Measurements from ENCODE around the gene HIRA.

HIRA gene

DNA sequence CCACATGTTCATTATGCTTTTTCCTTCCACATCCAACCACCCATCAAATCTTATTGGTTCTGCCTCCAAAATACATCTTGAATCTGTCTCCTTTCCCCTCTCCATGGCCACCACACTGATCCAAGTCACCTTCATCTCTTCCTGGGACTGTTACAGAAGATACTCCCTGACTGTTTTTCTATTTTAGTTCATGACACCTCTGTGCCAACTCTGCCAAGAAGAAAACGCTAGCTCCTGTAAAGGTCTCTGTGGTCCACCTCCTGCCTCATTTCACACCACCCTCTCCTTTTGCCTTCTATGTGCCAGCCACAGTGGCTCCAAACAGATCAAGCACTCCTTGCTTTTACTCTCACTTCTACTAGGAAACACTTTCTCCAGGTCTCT is 81.1 kb downstream of the HIRA start:
- no peak overlapping the region for H3K4me3 ChIP-seq (ENCODE audit: low read length)
- TF ChIP-seq, protein P1, sequence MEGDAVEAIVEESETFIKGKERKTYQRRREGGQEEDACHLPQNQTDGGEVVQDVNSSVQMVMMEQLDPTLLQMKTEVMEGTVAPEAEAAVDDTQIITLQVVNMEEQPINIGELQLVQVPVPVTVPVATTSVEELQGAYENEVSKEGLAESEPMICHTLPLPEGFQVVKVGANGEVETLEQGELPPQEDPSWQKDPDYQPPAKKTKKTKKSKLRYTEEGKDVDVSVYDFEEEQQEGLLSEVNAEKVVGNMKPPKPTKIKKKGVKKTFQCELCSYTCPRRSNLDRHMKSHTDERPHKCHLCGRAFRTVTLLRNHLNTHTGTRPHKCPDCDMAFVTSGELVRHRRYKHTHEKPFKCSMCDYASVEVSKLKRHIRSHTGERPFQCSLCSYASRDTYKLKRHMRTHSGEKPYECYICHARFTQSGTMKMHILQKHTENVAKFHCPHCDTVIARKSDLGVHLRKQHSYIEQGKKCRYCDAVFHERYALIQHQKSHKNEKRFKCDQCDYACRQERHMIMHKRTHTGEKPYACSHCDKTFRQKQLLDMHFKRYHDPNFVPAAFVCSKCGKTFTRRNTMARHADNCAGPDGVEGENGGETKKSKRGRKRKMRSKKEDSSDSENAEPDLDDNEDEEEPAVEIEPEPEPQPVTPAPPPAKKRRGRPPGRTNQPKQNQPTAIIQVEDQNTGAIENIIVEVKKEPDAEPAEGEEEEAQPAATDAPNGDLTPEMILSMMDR (conservative IDR thresholded peaks at IDR 0.05; ENCODE audit: low read depth, low read length) = no peak
- DNase-seq (ENCODE audit: low read depth) = no peak

DNA sequence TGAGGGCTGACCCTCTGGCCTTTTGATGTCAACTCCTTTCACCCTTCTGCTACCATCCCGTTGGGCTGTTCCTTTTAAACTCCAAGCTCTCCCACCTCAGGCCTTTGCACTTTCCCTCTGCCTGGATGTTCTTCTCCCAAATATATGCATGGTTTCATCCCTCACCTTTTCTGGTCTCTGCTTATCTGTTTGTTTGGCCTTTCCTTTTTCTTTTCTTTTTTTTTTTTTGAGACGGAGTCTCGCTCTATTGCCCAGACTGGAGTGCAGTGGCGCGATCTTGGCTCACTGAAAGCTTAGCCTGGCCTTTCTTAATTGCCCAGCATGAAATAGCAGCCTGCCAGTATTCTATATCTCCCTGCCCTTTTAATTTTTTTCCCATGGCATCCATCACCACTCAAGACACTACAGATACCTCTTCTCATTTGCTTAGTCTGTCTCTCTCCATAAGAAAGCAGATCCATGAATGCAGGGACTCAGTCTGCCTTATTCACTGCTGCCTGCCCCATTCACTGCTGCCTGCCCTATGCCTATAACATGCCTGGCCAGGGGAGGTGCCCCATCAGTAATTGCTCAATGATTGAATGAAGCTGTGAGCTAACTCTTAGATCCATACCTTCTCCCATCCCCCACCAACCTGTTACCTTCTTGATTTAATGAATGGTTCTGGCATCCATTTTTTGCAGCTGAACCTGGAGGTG is 81.6 kb downstream of the HIRA start:
- TF ChIP-seq, protein P1 (conservative IDR thresholded peaks at IDR 0.05; ENCODE audit: low read depth, low read length) = no peak
- H3K4me3 ChIP-seq (ENCODE audit: low read length) = no peak overlapping the region
- no peak for DNase-seq (ENCODE audit: low read depth)

DNA sequence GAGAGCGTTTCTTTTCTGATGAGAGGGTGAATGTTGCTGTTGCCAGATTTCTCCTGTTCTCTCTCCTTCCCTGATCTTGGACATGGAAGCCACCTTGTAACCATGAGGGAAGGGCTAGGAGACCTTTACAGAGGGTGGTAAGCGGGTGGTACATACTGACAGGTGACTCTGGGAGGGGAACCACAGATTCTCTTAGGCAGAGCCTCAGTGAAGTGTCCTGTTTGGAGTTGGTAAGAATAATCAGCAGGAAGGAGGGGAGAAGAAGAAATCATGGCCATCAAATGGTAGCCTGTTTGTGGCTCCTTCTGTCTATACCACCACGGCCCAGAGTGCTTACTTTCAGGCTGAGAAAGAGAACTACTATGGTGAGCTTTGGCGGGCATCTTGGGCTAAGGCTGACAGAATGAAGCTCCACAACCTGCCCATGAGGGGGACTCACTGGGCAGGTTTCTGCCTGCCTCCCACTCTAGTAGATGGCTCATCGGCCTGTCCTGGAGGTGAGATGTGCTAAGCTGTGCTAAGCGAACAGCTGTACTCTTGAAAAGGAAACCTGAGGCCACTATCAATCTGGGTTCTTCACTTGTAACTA is 84.8 kb downstream of the HIRA start:
- TF ChIP-seq, protein P1 (conservative IDR thresholded peaks at IDR 0.05; ENCODE audit: low read depth, low read length) = no peak
- H3K4me3 ChIP-seq (ENCODE audit: low read length) = no peak overlapping the region
- no peak for DNase-seq (ENCODE audit: low read depth)

DNA sequence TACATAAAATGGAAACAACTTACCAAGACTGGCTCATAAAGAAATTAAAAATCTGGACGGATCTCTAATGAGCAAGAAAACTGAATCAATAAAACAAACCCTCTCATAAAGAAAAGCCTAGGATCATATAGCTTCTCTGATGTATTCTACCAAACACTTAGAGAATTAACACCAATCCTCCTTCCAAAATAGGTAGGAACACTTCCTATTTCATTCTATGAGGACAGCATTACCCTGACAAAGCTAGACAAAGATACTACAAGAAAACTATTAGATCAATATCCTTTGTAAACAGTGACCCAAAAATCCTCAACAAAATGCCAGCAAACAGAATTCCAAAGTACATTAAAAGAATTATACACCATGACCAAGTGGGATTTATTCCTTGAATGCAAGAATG is 87.1 kb downstream of the HIRA start:
- no peak overlapping the region for H3K4me3 ChIP-seq (ENCODE audit: low read length)
- TF ChIP-seq, protein P1 (conservative IDR thresholded peaks at IDR 0.05; ENCODE audit: low read depth, low read length) = no peak

DNA sequence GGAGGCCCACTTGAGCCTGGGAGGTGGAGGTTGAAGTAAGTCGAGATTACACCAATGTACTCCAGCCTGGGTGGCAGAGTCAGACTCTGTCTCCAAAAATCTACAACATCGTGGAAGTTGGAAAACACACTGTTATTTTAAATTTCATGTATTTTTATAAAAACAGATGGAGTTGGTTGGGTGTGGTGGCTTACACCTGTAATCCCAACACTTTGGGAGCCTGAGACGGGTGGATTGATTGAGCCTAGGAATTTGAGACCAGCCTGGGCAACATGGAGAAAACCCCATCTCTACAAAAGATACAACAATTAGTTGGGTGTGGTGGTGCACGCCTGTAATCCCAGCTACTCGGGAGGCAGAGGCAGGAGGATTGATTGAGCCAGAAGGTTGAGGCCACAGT is 88.1 kb downstream of the HIRA start:
- TF ChIP-seq, protein P1 (conservative IDR thresholded peaks at IDR 0.05; ENCODE audit: low read depth, low read length) = no peak
- DNase-seq (ENCODE audit: low read depth) = no peak
- H3K4me3 ChIP-seq (ENCODE audit: low read length) = no peak overlapping the region

More for the DNA sequence above, 87.1 kb downstream of the HIRA start:
- no peak for DNase-seq (ENCODE audit: low read depth)

DNA sequence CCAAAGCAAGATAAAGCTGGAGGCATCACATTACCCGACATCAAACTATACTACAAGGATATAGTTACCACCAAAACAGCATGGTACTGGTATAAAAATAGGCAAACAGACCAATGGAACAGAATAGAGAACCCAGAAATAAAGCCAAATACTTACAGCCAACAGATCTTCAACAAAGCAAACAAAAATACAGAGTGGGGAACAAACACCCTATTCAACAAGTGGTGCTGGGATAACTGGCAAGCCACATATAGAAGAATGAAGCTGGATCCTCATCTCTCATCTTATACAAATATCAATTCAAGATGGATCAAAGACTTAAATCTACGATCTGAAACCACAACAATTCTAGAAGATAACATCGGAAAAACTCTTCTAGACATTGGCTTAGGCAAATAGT is 90.0 kb downstream of the HIRA start:
- TF ChIP-seq, protein P1 (conservative IDR thresholded peaks at IDR 0.05; ENCODE audit: low read depth, low read length) = no peak
- no peak for DNase-seq (ENCODE audit: low read depth)
- no peak overlapping the region for H3K4me3 ChIP-seq (ENCODE audit: low read length)

DNA sequence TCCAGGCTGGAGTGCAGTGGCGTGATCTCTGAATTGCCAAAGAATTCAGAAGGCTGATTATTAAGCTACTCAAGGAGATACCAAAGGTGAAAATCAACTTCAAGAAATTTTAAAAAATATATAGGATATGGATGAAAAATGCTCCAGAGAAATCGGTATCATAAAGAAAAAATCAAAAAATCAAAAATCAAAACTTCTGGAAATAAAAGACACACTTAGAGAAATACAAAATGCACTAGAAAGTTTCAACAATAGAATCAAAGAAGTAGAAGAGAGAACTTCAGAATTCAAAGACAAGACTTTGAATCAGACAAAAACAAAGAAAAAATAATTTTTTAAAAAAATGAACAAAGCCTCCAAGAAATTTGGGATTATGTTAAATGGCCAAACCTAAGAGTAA is 94.4 kb downstream of the HIRA start:
- DNase-seq (ENCODE audit: low read depth) = no peak
- no peak overlapping the region for H3K4me3 ChIP-seq (ENCODE audit: low read length)
- TF ChIP-seq, protein P1 (conservative IDR thresholded peaks at IDR 0.05; ENCODE audit: low read depth, low read length) = no peak
